Right lobe of liver (tissue), 4 donors: ENCODE data around the gene ATRIP.
"Not testable (repeated sequence)": the region's sequence is repeated elsewhere in the genome, so short reads cannot be mapped to it uniquely, and the experiment has no call there.

Experiments used
- POLR2A ChIP-seq: fragments of 450-650 bp; IDR thresholded peaks from one replicate; pipeline ENCODE4 v1.6.1; 2017; ENCODE audit warnings: antibody characterized with exemption, mild to moderate bottlenecking
- TF ChIP-seq, protein P1 (sequence below), 4 donors: fragments of 200-600 bp in 3 of 4; fragments of 450-650 bp in 1 of 4; IDR thresholded peaks; one replicate each; pipeline versions ENCODE4 v1.5.1 to v1.8.0; 2016 to 2022; ENCODE audit warnings: antibody characterized with exemption in 4 of 4, mild to moderate bottlenecking in 2 of 4
- donor health status: DM: no; HTN: no; CAD: no.
- donor health status: DM: no; HTN: no; CAD: no.
- donor health status: DM: no; HTN: yes; CAD: no.

DNA sequence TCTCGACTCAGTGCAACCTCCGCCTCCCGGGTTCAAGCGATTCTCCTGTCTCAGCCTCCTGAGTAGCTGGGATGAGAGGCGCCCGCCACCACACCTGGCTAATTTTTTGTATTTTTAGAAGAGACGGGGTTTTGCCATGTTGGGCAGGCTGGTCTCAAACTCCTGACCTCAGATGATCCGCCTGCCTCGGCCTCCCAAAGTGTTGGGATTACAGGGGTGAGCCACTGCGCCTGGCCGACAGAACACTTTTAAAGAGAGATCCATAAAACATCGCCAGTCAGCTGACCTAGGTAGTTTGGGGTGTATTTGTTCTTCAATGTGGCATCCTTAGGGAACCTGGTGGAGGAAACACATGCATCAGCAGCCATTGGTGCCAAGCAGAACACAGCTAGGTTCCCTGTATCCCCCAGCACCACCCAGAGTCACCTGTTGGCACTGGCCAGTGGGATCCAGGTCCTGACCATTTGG is 45.1 kb upstream of the ATRIP start:
- not testable (repeated sequence) for TF ChIP-seq POLR2A
- TF ChIP-seq, protein P1, sequence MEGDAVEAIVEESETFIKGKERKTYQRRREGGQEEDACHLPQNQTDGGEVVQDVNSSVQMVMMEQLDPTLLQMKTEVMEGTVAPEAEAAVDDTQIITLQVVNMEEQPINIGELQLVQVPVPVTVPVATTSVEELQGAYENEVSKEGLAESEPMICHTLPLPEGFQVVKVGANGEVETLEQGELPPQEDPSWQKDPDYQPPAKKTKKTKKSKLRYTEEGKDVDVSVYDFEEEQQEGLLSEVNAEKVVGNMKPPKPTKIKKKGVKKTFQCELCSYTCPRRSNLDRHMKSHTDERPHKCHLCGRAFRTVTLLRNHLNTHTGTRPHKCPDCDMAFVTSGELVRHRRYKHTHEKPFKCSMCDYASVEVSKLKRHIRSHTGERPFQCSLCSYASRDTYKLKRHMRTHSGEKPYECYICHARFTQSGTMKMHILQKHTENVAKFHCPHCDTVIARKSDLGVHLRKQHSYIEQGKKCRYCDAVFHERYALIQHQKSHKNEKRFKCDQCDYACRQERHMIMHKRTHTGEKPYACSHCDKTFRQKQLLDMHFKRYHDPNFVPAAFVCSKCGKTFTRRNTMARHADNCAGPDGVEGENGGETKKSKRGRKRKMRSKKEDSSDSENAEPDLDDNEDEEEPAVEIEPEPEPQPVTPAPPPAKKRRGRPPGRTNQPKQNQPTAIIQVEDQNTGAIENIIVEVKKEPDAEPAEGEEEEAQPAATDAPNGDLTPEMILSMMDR (IDR thresholded peaks at IDR 0.05), result not testable (repeated sequence)
